Mesenchymal stem cell (in vitro differentiated cells and primary cell): ENCODE data around the gene KIF17.

Experiments used
- DNase-seq: peaks from one replicate; pipeline ENCODE4 v3.0.0-alpha.2; 2013
- H2AFZ ChIP-seq: one replicate; pipeline ENCODE4 v1.6.1; 2013; ENCODE audit warnings: low read depth, mild to moderate bottlenecking, control low read depth, inconsistent platforms, low read length, moderate library complexity
- H2AK5ac ChIP-seq: 2 replicates; pipeline ENCODE4 v1.6.1; 2013; ENCODE audit warnings: low read length, moderate library complexity, mild to moderate bottlenecking, inconsistent platforms; ENCODE audit not compliant: severe bottlenecking
- H2BK120ac ChIP-seq: one replicate; pipeline ENCODE4 v1.6.1; 2013; ENCODE audit warnings: low read depth, mild to moderate bottlenecking, inconsistent platforms, low read length, moderate library complexity
- H2BK12ac ChIP-seq, 2 experiments: one replicate each; pipeline ENCODE4 v1.6.1; 2013; ENCODE audit warnings: inconsistent platforms in 2 of 2, low read length in 2 of 2, mild to moderate bottlenecking in 2 of 2, moderate library complexity in 2 of 2, control low read depth in 1 of 2
- H2BK15ac ChIP-seq: one replicate; pipeline ENCODE4 v1.6.1; 2013; ENCODE audit warnings: mild to moderate bottlenecking, low read depth, inconsistent platforms; ENCODE audit not compliant: poor library complexity, severe bottlenecking
- H2BK5ac ChIP-seq: 2 replicates; pipeline ENCODE4 v1.6.1; 2013; ENCODE audit warnings: low read depth, mild to moderate bottlenecking, low read length, control low read depth, inconsistent platforms; ENCODE audit not compliant: poor library complexity, severe bottlenecking
- H3K14ac ChIP-seq, 2 experiments: one replicate each; pipeline ENCODE4 v1.6.1; 2013; ENCODE audit warnings: inconsistent platforms in 2 of 2, low read length in 2 of 2, control low read depth in 1 of 2, mild to moderate bottlenecking in 1 of 2, moderate library complexity in 1 of 2
- H3K18ac ChIP-seq, 2 experiments: one replicate each; pipeline ENCODE4 v1.6.1; 2013; ENCODE audit warnings: inconsistent platforms in 2 of 2, low read length in 2 of 2, control low read depth in 1 of 2, low read depth in 1 of 2, mild to moderate bottlenecking in 1 of 2
- H3K23ac ChIP-seq, 2 experiments: one replicate each; pipeline ENCODE4 v1.6.1; 2013; ENCODE audit warnings: inconsistent platforms in 2 of 2, low read length in 2 of 2, mild to moderate bottlenecking in 2 of 2, moderate library complexity in 2 of 2, control low read depth in 1 of 2
- H3K27ac ChIP-seq: 2 replicates; pipeline ENCODE4 v1.5.1; 2013; ENCODE audit warnings: mild to moderate bottlenecking, moderate library complexity, low read length, control low read depth, inconsistent platforms; ENCODE audit not compliant: poor library complexity, severe bottlenecking
- H3K27me3 ChIP-seq, 2 experiments: 2 replicates each; pipeline versions ENCODE4 v1.6.1 to v1.7.0; 2013; ENCODE audit warnings: low read length in 2 of 2, mild to moderate bottlenecking in 2 of 2, moderate library complexity in 2 of 2, control low read depth in 1 of 2, inconsistent platforms in 1 of 2; ENCODE audit not compliant: control insufficient read depth in 1 of 2, insufficient read depth in 1 of 2
- H3K36me3 ChIP-seq, 2 experiments: 2 replicates each; pipeline versions ENCODE4 v1.6.1 to v1.7.0; 2013; ENCODE audit warnings: low read length in 2 of 2, control low read depth in 1 of 2, inconsistent platforms in 1 of 2, low read depth in 1 of 2, mild to moderate bottlenecking in 1 of 2; ENCODE audit not compliant: insufficient read depth in 2 of 2, control insufficient read depth in 1 of 2
- H3K4ac ChIP-seq, 2 experiments: one replicate each; pipeline ENCODE4 v1.6.1; 2013; ENCODE audit warnings: inconsistent platforms in 2 of 2, low read length in 2 of 2, mild to moderate bottlenecking in 2 of 2, moderate library complexity in 2 of 2, control low read depth in 1 of 2, low read depth in 1 of 2
- H3K4me1 ChIP-seq: 2 replicates; pipeline ENCODE4 v1.6.1; 2013; ENCODE audit warnings: low read depth, low read length, control low read depth; ENCODE audit not compliant: control insufficient read depth, insufficient read depth
- H3K4me2 ChIP-seq: 2 replicates; pipeline ENCODE4 v1.6.1; 2013; ENCODE audit warnings: low read length, mild to moderate bottlenecking, inconsistent platforms; ENCODE audit not compliant: poor library complexity, severe bottlenecking
- H3K4me3 ChIP-seq, 2 experiments: 2 replicates each; pipeline versions ENCODE4 v1.5.1 to v1.7.0; 2013; ENCODE audit warnings: low read length in 2 of 2, mild to moderate bottlenecking in 2 of 2, control low read depth in 1 of 2, low read depth in 1 of 2; ENCODE audit not compliant: insufficient read depth in 1 of 2
- H3K79me1 ChIP-seq: replicated peaks from 2 replicates; pipeline ENCODE4 v1.6.1; 2013; ENCODE audit warnings: mild to moderate bottlenecking, control low read depth, low read length, inconsistent platforms; ENCODE audit not compliant: poor library complexity, severe bottlenecking
- H3K9ac ChIP-seq: 2 replicates; pipeline ENCODE4 v1.7.0; 2013; ENCODE audit warnings: mild to moderate bottlenecking, low read length, moderate library complexity
- H3K9me3 ChIP-seq: 2 replicates; pipeline ENCODE4 v1.7.0; 2013; ENCODE audit warnings: mild to moderate bottlenecking, low read length; ENCODE audit not compliant: control insufficient read depth
- H4K8ac ChIP-seq: one replicate; pipeline ENCODE4 v1.6.1; 2013; ENCODE audit warnings: inconsistent platforms, mild to moderate bottlenecking, low read length, moderate library complexity
- H4K91ac ChIP-seq: one replicate; pipeline ENCODE4 v1.6.1; 2013; ENCODE audit warnings: mild to moderate bottlenecking, low read length, inconsistent platforms
- WGBS: methylation state at CpG from one replicate; pipeline ENCODE4 v1.1.7; 2013; ENCODE audit warnings: mixed read lengths; 5-methylcytosine and 5-hydroxymethylcytosine counted together

Gene KIF17

DNA sequence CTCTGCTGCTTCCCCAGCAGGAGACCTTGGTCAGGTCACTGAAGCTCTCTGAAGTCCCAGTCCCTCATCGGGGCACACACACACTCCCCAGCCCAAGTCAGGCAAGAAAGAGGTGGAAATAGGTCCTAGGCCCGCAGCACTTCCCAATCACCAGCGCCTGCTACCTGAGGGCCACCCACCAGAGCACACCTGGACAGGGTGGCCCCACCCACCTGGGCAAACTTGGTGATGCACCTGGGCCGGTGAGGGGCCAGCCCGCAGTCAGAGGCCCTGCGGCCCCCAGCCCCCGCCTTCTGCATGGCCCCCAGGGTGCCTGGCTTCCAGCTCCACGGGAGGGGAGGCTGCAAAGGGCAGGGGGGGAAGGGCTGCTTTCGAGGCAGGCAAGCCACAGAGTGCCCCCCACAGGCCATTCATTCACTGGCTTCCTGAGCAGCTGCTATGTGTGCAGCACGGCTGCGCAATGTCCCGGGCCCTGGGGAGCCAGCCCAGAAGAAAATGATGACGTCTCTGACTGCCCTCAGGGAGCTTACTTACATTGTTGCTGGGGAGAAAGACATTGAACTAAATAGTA, 10.0 kb upstream of the KIF17 start:
- no peak overlapping the region for H3K4me2 ChIP-seq
- no peak overlapping the region for H2BK5ac ChIP-seq
- no peak overlapping the region for H2BK15ac ChIP-seq
- H3K14ac ChIP-seq = no peak overlapping the region
- H2AFZ ChIP-seq = no peak overlapping the region
- H3K4ac ChIP-seq = no peak overlapping the region
- peaks cover 0 to 43% of the 10 kb centered on the region in 2 experiments for H3K36me3 ChIP-seq
- no peak overlapping the region for H4K8ac ChIP-seq
- no peak overlapping the region for H2BK120ac ChIP-seq
- H3K9ac ChIP-seq = no peak overlapping the region
- H3K79me1 ChIP-seq = peaks cover 30% of the 10 kb centered on the region
- peak overlapping the region; percentile 57 for H4K91ac ChIP-seq
- no peak for DNase-seq
- no peaks in the 10 kb centered on the region for H3K9me3 ChIP-seq
- H3K4me1 ChIP-seq = peaks cover 51% of the 10 kb centered on the region
- H3K4me3 ChIP-seq = no peak overlapping the region
- peaks cover 0 to 36% of the 10 kb centered on the region in 2 experiments for H3K27me3 ChIP-seq
- H3K27ac ChIP-seq = no peak overlapping the region
- no peak overlapping the region for H3K18ac ChIP-seq
- 48% methylated on average over 13 of the region's 13 CpGs for WGBS
- no peak overlapping the region for H2AK5ac ChIP-seq
- H3K23ac ChIP-seq = no peak overlapping the region
- no peak overlapping the region for H2BK12ac ChIP-seq

DNA sequence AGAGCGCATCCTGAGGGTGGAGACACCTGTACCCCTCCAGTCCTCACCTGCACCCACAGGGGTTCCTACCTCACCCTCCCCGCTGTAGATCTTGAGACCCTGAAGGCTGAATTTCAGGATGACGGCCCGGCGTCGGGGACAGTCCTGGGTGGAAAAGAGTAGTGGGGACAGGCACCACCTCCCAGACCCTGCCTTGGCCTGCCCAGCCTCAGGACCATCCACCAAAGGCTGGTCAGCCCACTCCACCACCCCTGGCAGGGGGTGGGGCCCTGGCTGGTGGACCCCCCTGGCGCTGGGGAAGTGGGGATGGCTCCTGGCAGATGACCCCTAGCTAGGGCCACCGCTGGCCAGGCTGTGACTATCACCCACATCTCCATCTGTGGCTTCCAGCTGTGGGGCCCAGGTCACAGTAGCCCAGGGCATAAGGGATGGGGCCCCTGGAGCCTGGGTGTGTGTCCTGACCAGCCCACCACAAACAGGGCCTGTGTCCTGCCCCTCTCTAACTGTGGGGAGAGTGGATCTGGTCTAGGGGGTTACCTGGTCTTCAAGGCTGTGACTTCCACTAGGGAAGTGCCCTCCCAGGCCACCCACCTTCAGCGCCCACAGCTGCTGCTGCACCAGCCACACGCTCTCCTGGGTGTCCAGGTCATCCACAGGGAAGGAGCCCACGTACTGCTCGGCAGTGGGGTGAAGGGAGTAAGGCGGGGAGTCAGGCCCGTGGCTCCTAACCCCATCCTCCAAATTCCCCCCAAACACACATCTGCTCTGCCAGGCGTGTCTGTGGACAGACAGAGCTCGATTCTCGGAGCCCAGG, 9.3 kb upstream of the KIF17 start:
- 90% methylated on average over 9 of the region's 17 CpGs for WGBS
- Histone ChIP-seq H3K27ac (no peak overlapping the region), H3K18ac (no peak overlapping the region)

DNA sequence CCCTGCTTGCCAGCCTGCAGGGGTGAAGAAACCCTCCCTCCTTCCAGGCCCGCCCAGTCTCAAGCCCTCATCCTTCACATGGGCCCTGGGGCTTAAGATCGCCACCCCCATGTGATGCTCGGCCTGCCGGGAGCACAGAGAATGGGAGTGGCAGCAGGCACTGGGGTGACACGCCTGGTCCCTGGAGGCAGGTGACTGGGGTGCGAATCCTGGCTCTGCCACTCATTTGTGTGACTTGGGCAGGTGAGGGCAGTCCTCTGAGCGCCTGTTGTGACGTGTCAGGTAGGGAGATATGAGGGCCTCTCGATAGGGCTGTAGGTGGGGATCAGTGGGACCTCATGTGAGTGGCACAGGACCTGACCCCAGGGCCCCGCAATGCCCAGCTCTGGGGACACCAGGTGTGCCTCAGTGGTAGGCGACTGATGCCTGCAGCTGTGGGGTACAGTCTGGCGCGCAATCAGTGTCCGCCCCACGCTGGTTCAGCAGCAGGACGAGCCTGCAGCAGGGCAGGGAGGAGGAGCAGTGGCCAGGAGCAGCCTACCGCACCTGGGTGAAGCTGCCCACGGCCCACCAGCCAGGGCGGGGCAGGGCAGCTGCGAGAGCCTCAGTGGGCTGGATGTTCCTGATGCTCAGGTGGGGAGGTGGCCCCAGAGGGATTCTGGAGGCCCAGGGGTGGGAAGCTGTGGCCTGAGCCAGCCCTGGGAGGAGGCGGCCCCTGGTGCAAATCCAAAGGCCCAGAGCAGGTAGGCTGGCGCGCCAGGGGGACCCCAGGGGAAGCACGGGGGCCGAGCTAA, 8.5 kb upstream of the KIF17 start:
- DNase-seq = no peak
- H3K4me3 ChIP-seq = no peak overlapping the region
- H3K27me3 ChIP-seq = peaks cover 0 to 34% of the 10 kb centered on the region in 2 experiments
- H3K23ac ChIP-seq = no peak overlapping the region
- no peak overlapping the region for H2BK120ac ChIP-seq
- no peak overlapping the region for H3K4me2 ChIP-seq
- H2BK12ac ChIP-seq = peak overlapping the region in 1 of 2 experiments; percentile 11
- H3K79me1 ChIP-seq = peaks cover 28% of the 10 kb centered on the region
- no peak overlapping the region for H2AK5ac ChIP-seq
- H2AFZ ChIP-seq = no peak overlapping the region
- H3K4ac ChIP-seq = no peak overlapping the region
- no peak overlapping the region for H3K27ac ChIP-seq
- H3K9ac ChIP-seq = no peak overlapping the region
- no peak overlapping the region for H2BK5ac ChIP-seq
- H3K9me3 ChIP-seq = no peaks in the 10 kb centered on the region
- H2BK15ac ChIP-seq = no peak overlapping the region
- 97% methylated on average over 24 of the region's 25 CpGs for WGBS
- H3K4me1 ChIP-seq = peaks cover 46% of the 10 kb centered on the region
- no peak overlapping the region for H3K18ac ChIP-seq
- peak overlapping the region; percentile 77 for H4K91ac ChIP-seq
- no peak overlapping the region for H3K14ac ChIP-seq
- H3K36me3 ChIP-seq = peaks cover 0 to 57% of the 10 kb centered on the region in 2 experiments
- no peak overlapping the region for H4K8ac ChIP-seq

More for the DNA sequence above, 9.3 kb upstream of the KIF17 start:
- Histone ChIP-seq H3K4me3 (no peak overlapping the region), H2BK15ac (no peak overlapping the region), H3K79me1 (peaks cover 30% of the 10 kb centered on the region), H2BK120ac (no peak overlapping the region), H2AFZ (no peak overlapping the region), H4K8ac (no peak overlapping the region), H3K27me3 (peaks cover 0 to 36% of the 10 kb centered on the region in 2 experiments), H3K36me3 (peaks cover 0 to 49% of the 10 kb centered on the region in 2 experiments), H3K14ac (no peak overlapping the region), H3K4ac (no peak overlapping the region), H4K91ac (no peak overlapping the region), H2BK12ac (no peak overlapping the region), H3K9ac (no peak overlapping the region), H3K4me1 (peaks cover 49% of the 10 kb centered on the region), H3K4me2 (no peak overlapping the region), H3K9me3 (no peaks in the 10 kb centered on the region), H3K23ac (no peak overlapping the region), H2AK5ac (no peak overlapping the region), H2BK5ac (no peak overlapping the region)
- no peak for DNase-seq
